GM15510 (cell line): ENCODE results near the gene PTBP1.

ENCODE experiments used
- POLR2A ChIP-seq: IDR thresholded peaks from 3 replicates; pipeline ENCODE4 v1.6.1; 2011; ENCODE audit warnings: borderline replicate concordance; ENCODE audit not compliant: insufficient read length; ENCODE audit errors: extremely low read depth

The PTBP1 gene

GRCh38 chr19:810077-810855 lies 13.0 kb downstream of the PTBP1 start:
- TF ChIP-seq POLR2A, result no peak

- TF ChIP-seq POLR2A, result no peak
These were observed 13.7 kb downstream of the PTBP1 start for GRCh38 chr19:810883-811489.

DNA sequence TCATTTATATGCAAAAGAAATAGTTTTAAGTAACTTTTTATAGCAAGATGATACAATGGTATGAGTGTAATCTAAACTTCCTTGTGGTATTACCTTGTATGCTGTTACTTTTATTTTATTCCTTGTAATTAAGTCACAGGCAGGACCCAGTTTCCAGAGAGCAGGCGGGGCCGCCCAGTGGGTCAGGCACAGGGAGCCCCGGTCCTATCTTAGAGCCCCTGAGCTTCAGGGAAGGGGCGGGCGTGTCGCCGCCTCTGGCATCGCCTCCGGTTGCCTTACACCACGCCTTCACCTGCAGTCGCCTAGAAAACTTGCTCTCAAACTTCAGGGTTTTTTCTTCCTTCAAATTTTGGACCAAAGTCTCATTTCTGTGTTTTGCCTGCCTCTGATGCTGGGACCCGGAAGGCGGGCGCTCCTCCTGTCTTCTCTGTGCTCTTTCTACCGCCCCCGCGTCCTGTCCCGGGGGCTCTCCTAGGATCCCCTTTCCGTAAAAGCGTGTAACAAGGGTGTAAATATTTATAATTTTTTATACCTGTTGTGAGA lies 14.3 kb downstream of the PTBP1 start:
- TF ChIP-seq POLR2A, result no peak

- no peak for TF ChIP-seq POLR2A
These were observed 14.9 kb downstream of the PTBP1 start for GRCh38 chr19:812049-812746.

- no peak for TF ChIP-seq POLR2A
These were observed 15.5 kb downstream of the PTBP1 start for GRCh38 chr19:812747-813218.

DNA sequence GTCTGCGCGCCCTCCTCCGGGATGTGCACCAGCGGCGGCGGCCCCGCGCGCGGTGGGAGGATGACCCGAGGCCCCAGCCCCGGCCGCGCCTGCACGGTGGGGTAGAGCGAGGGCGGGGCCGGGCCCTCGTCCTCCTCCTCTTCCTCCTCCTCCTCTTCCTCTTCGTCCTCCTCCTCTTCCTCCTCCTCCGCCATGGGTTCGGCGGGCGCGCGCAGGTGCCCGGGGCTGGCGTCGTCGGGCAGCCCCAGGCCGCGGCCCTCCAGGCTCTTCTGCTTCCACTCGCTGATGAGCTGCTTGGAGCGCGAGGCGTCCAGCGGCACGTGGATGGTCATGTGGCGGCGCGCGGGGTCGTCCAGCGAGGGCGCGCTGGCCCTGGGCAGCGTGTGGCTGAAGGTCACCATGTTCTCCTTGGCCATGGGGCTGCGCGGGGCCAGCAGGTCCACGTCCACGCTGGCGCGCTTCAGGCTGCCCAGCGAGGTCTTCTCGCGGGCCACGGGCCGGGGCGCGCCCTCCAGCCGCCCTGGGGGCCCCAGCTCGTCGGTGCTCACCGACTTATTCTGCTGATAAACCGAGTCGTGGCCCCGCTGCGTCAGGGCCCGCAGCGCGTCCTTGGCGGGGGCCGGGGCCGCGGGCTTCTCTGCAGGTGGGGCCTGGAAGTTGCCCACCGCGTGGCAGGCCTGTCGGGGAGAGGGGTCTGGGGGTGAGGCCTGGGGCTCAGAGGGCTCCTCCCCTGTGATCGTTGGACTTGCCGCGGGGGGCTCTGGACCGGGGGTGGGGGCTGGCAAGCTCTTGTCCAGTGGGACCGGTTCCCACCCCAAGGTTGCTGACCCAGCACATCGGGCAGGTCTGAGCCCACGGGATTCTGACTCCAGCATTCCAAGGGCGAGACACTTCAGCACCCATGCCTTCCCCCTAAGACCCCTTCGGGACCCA lies 16.2 kb downstream of the PTBP1 start:
- TF ChIP-seq POLR2A, result peak; percentile 8

DNA sequence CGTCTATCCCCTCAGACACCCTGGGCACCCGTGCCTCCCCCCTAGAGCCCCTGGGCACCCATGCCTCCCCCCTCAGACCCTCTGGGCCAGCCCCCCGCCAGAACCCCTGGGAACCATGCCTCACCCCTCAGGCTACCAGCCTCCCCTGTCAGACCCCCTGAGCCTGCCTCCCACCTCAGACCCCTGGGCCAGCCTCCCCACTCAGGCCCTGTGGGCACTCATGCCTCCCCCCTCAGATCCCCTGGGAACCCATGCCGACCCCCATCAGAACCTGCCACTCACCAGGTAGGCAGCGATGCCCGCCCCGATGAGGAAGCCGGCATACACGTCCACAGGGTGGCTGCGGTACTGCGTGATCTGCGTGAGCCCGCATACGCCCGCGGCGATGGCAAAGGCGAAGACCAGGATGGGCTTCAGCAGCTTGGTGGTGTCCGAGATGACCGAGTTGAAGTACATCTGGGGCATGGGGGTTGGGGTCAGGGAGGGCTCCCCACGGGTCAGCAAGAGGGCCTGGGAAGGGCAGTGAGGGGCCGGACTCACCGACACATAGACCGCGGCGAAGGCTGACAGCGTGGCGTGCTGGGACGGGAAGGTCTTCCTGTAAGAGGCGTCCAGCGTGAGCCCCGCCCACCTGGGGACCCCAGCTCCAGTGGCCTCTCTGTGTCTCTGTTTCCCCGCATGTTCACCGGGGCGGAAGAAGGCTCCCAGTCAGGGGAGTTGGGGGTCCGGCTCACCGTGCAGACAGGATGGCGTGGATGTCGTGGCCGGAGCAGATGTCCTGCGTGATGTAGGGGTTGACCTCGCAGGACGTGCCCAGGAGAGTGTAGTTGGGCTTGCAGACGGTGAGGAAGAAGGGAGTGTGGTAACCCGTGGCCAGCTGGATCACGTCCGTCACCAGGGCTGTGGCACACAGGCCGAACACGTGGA lies 17.2 kb downstream of the PTBP1 start:
- no peak for TF ChIP-seq POLR2A

DNA sequence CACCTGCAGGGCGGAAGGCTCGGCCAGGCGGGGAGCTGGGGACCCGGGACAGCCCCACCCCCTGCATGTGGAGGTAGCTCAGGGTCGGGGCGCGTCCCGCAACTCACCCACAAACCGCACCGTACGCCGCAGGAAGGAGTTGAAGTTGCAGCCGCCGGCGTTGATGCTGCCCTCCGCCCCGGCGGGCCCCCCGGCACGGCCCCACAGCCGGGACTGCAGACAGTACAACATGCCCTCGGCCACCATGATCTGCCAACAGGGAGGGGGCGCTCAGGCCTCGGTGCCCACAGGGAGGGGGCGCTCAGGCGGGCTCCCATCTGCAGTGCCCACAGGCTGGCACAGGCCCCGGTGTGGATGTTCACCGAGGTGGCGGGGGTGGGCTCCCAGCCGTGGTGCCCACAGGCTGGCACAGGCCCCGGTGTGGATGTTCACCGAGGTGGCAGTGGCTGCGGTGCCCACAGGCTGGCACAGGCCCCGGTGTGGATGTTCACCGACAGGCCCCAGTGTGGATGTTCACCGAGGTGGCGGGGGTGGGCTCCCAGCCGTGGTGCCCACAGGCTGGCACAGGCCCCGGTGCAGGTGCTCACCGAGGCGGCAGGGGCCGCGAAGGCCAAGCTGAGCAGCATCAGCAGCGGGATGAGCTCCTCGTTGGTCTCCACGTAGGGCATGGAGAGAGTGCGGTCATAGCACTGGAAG lies 18.0 kb downstream of the PTBP1 start:
- no peak for TF ChIP-seq POLR2A

DNA sequence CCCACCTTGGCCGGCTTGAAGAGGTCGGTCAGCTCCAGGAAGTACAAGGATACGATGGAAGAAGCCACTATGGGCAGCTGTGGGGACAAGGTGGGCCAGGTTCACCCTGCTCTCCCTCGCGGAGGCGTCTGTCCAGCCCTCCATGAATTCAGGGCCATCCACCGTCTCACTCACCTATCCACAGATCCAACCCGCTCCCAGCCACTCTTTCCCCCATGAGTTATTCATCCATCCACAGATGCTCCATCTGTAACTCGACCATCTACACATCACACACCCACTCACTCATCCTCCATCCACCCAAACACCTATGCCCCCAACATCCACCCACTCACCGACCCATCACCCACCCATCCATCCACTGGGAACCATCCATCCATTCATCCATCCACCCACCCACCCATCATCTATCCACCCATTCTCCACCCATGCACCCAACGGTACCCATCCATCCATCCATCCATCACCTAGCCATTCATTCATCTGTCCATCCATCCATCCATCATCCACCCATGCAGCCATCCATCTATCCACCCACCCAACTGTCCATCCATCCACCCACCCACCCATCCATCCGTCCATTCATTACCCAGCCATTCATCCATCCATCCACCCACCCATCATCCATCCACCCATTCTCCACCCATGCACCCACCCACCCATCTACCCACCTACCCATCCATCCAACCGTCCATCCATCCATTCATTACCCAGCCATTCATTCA lies 18.7 kb downstream of the PTBP1 start:
- TF ChIP-seq POLR2A, result no peak

DNA sequence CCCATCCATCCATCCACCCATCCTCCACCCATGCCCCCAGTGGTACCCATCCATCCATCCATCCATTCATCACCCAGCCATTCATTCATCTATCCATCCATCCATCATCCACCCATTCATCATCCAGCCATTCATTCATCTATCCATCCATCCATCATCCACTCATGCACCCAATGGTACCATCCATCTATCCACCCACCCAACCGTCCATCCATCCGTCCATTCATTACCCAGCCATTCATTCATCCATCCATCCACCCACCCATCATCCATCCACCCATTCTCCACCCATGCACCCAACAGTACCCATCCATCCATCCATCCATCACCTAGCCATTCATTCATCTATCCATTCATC lies 19.2 kb downstream of the PTBP1 start:
- no peak for TF ChIP-seq POLR2A

DNA sequence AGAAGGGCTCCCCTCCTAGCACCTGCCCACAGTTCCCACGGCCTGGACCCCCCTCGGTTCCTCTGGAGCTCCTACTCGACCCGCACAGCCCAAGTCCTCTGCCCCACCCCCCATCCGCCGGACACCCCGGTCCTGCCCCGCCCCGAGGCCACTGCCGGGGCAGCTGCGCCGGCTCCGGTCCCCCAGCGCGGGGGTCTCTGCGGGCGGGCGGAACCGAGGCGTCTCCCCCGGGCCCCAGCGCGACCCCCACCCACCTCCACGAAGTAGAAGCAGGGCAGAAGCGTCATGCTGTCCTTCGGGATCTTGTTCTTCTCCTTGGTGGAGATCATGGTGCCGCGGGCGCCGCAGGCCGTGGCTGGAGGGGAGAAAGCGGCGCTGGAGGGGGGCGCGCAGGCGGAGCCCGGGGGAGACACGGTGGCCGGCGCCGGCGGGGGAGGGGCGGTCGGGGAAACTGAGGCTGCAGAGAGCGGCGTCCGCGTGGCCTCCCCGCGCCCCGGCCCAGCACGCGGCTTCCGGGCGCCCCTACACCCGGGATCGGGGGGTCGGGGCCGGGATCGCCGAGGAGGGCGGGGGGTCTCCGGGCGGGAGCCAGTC lies 24.1 kb downstream of the PTBP1 start:
- TF ChIP-seq POLR2A, result no peak
